Hepatocyte (in vitro differentiated cells): Measurements from ENCODE around the gene SLC39A7.

Experiments
- CTCF ChIP-seq: fragments of 200-600 bp; sonication (generic); IDR thresholded peaks from 2 replicates; pipeline ENCODE4 v1.5.1; 2016; ENCODE audit warnings: antibody characterized with exemption, mild to moderate bottlenecking; ENCODE audit not compliant: poor library complexity
- EZH2 ChIP-seq: fragments of 200-600 bp; sonication (generic); IDR thresholded peaks from 2 replicates; pipeline ENCODE4 v1.6.1; 2016; ENCODE audit warnings: antibody characterized with exemption, mild to moderate bottlenecking, borderline replicate concordance
- EZH2phosphoT487 ChIP-seq: fragments of 200-600 bp; sonication (generic); IDR thresholded peaks from one replicate; pipeline ENCODE4 v1.6.1; 2018; ENCODE audit warnings: antibody characterized with exemption, mild to moderate bottlenecking, low read depth, moderate library complexity; ENCODE audit not compliant: unreplicated experiment, severe bottlenecking

- TF ChIP-seq CTCF (no peak), EZH2 (no peak), EZH2phosphoT487 (no peak)
Observed at GRCh38 chr6:33169291-33170175, 31.1 kb upstream of the SLC39A7 start.
